HepG2 (cell line): ENCODE results near the gene KANSL3. TPM values are rescaled to one million over a fixed set of nuclear protein-coding genes. Genes with fewer than 3 reads are reported as not detected.

Experiments
- ARID2 ChIP-seq: sonication (generic); formaldehyde crosslinking; IDR thresholded peaks from 2 replicates; pipeline ENCODE4 v1.8.1; 2022; ENCODE audit warnings: mild to moderate bottlenecking, missing genetic modification reagents, borderline replicate concordance
- GATAD2A ChIP-seq: IDR thresholded peaks from 2 replicates; pipeline ENCODE4 v1.6.1; 2016
- MBNL3 ChIP-seq: fragments of 250-450 bp; sonication (Bioruptor Pico); conservative IDR thresholded peaks from 2 replicates; pipeline ENCODE4 v1.8.0; 2022; ENCODE audit warnings: mild to moderate bottlenecking, inconsistent platforms
- ZFP82 ChIP-seq: sonication (generic); formaldehyde crosslinking; IDR thresholded peaks from 2 replicates; pipeline ENCODE4 v1.5.1; 2020; ENCODE audit warnings: mild to moderate bottlenecking, missing genetic modification reagents, borderline replicate concordance
- ZFP90 ChIP-seq: sonication (generic); formaldehyde crosslinking; IDR thresholded peaks from 2 replicates; pipeline ENCODE4 v1.8.0; 2022; ENCODE audit warnings: missing genetic modification reagents, mild to moderate bottlenecking, inconsistent platforms, borderline replicate concordance
- ZNF362 ChIP-seq: sonication (generic); formaldehyde crosslinking; IDR thresholded peaks from 2 replicates; pipeline ENCODE4 v1.4.0; 2020; ENCODE audit warnings: missing genetic modification reagents, mild to moderate bottlenecking, borderline replicate concordance
- ZNF724P ChIP-seq: sonication (generic); formaldehyde crosslinking; IDR thresholded peaks from 2 replicates; pipeline ENCODE4 v1.8.0; 2022; ENCODE audit warnings: missing genetic modification reagents, borderline replicate concordance
- polyA plus RNA-seq, 8 experiments: library from polyadenylated mRNA; depleted of rRNA in 3 of 8; stranded (reverse) in 7 of 8; unstranded in 1 of 8; fragments of >200 nt; fragmentation: Illumina TruSeq in 4 of 8; extraction: Trizol in 4 of 8; gene quantifications; 2 replicates each; pipeline versions ENCODE4 v1.2.1 to v1.2.3, GENCODE V29; 2011 to 2016; ENCODE audit warnings: low read depth in 4 of 8, missing spikeins in 1 of 8, mixed read lengths in 1 of 8; ENCODE audit not compliant: insufficient read depth in 1 of 8
- total RNA-seq, 5 experiments: library from RNA; depleted of rRNA; stranded (reverse); fragments of >200 nt; fragmentation: Illumina TruSeq; extraction: Trizol; gene quantifications; 2 replicates each; pipeline ENCODE4 v1.2.3, GENCODE V29; 2016; ENCODE audit warnings: low read depth in 1 of 5
- TF ChIP-seq, protein P1 (sequence below): sonication (generic); IDR thresholded peaks from 2 replicates; pipeline ENCODE4 v1.6.1; 2016; ENCODE audit warnings: low read depth, borderline replicate concordance
- TF ChIP-seq, protein P2 (sequence below): sonication (generic); formaldehyde crosslinking; IDR thresholded peaks from 2 replicates; pipeline ENCODE4 v1.5.1; 2020; ENCODE audit warnings: mild to moderate bottlenecking, missing genetic modification reagents
- TF ChIP-seq, protein P3 (sequence below): sonication (generic); formaldehyde crosslinking; IDR thresholded peaks from 2 replicates; pipeline ENCODE4 v1.8.0; 2022; ENCODE audit warnings: missing genetic modification reagents, mild to moderate bottlenecking, moderate library complexity, borderline replicate concordance
- TF ChIP-seq, protein P4 (sequence below), 2 experiments: fragments of 450-650 bp in 1 of 2; sonication (generic) in 1 of 2; formaldehyde crosslinking; IDR thresholded peaks; 2 replicates each; pipeline versions ENCODE4 v1.5.0 to v1.8.0; 2020 to 2022; ENCODE audit warnings: mild to moderate bottlenecking in 1 of 2, missing genetic modification reagents in 1 of 2

Gene KANSL3
- total and polyA plus RNA-seq, 2 of the 13 experiments (the other 11 are each of a cell fraction or from before 2014, with no cell fraction given), result 20.8 to 37.3 TPM

- no peak for TF ChIP-seq MBNL3 (CRISPR knock-in tag)
- no peak for TF ChIP-seq ZFP82 (CRISPR knock-in tag)
- no peak for TF ChIP-seq ZFP90 (CRISPR knock-in tag)
- TF ChIP-seq ZNF362, result no peak
- TF ChIP-seq ZNF724P (CRISPR knock-in tag), result no peak
- TF ChIP-seq, protein P1, sequence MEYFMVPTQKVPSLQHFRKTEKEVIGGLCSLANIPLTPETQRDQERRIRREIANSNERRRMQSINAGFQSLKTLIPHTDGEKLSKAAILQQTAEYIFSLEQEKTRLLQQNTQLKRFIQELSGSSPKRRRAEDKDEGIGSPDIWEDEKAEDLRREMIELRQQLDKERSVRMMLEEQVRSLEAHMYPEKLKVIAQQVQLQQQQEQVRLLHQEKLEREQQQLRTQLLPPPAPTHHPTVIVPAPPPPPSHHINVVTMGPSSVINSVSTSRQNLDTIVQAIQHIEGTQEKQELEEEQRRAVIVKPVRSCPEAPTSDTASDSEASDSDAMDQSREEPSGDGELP, result no peak
- TF ChIP-seq, protein P2, sequence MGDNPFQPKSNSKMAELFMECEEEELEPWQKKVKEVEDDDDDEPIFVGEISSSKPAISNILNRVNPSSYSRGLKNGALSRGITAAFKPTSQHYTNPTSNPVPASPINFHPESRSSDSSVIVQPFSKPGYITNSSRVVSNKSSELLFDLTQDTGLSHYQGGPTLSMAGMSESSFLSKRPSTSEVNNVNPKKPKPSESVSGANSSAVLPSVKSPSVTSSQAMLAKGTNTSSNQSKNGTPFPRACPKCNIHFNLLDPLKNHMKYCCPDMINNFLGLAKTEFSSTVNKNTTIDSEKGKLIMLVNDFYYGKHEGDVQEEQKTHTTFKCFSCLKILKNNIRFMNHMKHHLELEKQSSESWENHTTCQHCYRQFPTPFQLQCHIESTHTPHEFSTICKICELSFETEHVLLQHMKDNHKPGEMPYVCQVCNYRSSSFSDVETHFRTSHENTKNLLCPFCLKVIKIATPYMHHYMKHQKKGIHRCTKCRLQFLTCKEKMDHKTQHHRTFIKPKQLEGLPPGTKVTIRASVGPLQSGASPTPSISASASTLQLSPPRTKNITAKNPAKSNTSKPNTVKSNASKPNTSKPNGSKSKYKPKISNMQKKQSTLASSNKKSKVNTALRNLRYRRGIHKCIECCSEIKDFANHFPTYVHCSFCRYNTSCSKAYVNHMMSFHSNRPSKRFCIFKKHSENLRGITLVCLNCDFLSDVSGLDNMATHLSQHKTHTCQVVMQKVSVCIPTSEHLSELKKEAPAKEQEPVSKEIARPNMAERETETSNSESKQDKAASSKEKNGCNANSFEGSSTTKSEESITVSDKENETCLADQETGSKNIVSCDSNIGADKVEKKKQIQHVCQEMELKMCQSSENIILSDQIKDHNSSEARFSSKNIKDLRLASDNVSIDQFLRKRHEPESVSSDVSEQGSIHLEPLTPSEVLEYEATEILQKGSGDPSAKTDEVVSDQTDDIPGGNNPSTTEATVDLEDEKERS (CRISPR knock-in tag), result no peak
- TF ChIP-seq, protein P3, sequence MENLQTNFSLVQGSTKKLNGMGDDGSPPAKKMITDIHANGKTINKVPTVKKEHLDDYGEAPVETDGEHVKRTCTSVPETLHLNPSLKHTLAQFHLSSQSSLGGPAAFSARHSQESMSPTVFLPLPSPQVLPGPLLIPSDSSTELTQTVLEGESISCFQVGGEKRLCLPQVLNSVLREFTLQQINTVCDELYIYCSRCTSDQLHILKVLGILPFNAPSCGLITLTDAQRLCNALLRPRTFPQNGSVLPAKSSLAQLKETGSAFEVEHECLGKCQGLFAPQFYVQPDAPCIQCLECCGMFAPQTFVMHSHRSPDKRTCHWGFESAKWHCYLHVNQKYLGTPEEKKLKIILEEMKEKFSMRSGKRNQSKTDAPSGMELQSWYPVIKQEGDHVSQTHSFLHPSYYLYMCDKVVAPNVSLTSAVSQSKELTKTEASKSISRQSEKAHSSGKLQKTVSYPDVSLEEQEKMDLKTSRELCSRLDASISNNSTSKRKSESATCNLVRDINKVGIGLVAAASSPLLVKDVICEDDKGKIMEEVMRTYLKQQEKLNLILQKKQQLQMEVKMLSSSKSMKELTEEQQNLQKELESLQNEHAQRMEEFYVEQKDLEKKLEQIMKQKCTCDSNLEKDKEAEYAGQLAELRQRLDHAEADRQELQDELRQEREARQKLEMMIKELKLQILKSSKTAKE, result no peak
- no peak for TF ChIP-seq ARID2
- no peak for TF ChIP-seq GATAD2A (CRISPR knock-in tag)
- TF ChIP-seq, protein P4, sequence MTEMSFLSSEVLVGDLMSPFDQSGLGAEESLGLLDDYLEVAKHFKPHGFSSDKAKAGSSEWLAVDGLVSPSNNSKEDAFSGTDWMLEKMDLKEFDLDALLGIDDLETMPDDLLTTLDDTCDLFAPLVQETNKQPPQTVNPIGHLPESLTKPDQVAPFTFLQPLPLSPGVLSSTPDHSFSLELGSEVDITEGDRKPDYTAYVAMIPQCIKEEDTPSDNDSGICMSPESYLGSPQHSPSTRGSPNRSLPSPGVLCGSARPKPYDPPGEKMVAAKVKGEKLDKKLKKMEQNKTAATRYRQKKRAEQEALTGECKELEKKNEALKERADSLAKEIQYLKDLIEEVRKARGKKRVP (CRISPR knock-in tag; IDR thresholded peaks at IDR 0.05), result no peak
Observed at GRCh38 chr2:96633641-96634040, 4.5 kb downstream of the KANSL3 start (continued).
